Sigmoid colon (tissue), 3 donors: Measurements from ENCODE around the gene MRPS18A.

Source experiments
- POLR2A ChIP-seq, 2 donors: fragments of 450-650 bp; IDR thresholded peaks; one replicate each; pipeline ENCODE4 v1.6.1; 2016; ENCODE audit warnings: antibody characterized with exemption in 2 of 2, mild to moderate bottlenecking in 2 of 2, moderate library complexity in 2 of 2
- TF ChIP-seq, protein P1 (sequence below), 4 experiments: fragments of 450-650 bp in 3 of 4; fragments of 200-600 bp in 1 of 4; IDR thresholded peaks; one replicate each; pipeline ENCODE4 v1.5.1; 2016 to 2019; ENCODE audit warnings: antibody characterized with exemption in 4 of 4, mild to moderate bottlenecking in 3 of 4, moderate library complexity in 2 of 4

DNA sequence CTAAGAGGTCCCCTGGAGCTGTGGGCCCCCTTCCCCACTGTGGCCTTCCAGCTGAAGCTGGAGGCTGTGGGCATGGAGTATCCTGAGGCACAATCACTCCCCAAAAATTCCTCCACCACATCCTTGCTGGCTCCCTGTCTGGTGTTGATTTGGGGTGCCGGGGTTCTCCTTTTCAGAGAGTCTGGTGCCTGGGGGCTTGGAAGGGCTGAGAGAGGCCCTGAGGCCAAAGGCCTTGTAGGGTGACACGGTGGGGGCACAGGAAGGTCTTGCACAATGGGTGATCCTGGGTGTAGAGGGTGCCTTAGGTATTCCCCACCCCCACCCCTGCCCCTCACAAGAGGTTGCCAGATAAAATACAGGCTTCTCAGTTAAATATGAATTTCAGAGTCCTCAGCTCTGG, 49.3 kb upstream of the MRPS18A start:
- TF ChIP-seq, protein P1, sequence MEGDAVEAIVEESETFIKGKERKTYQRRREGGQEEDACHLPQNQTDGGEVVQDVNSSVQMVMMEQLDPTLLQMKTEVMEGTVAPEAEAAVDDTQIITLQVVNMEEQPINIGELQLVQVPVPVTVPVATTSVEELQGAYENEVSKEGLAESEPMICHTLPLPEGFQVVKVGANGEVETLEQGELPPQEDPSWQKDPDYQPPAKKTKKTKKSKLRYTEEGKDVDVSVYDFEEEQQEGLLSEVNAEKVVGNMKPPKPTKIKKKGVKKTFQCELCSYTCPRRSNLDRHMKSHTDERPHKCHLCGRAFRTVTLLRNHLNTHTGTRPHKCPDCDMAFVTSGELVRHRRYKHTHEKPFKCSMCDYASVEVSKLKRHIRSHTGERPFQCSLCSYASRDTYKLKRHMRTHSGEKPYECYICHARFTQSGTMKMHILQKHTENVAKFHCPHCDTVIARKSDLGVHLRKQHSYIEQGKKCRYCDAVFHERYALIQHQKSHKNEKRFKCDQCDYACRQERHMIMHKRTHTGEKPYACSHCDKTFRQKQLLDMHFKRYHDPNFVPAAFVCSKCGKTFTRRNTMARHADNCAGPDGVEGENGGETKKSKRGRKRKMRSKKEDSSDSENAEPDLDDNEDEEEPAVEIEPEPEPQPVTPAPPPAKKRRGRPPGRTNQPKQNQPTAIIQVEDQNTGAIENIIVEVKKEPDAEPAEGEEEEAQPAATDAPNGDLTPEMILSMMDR (IDR thresholded peaks at IDR 0.05): no peak
- TF ChIP-seq POLR2A (IDR thresholded peaks at IDR 0.05): no peak
